Measurements from ENCODE around the gene USP7.

The USP7 gene

GRCh38 chr16:8963821-8964441 is at the start of gene USP7:
TSS of gene USP7 (minus strand) at chr16:8963906. CDS start at chr16:8963285, 621 bp downstream.
- Histone ChIP-seq H3K27me3 (ENCODE audit: control insufficient read depth, insufficient read depth, low read length) (no peaks in the 10 kb centered on the region), H3K4me1 (ENCODE audit: control insufficient read depth, insufficient read depth, low read length) (peaks cover 47% of the 10 kb centered on the region), H3K9me3 (ENCODE audit: control insufficient read depth, insufficient read depth, low read depth, low read length) (no peaks in the 10 kb centered on the region), H3K9ac (ENCODE audit: low read length) (peak within 1 kb of the TSS; percentile 88), H3K36me3 (ENCODE audit: control insufficient read depth, insufficient read depth, low read length) (no peaks in the 10 kb centered on the region), H3K27ac (ENCODE audit: low read depth, low read length) (peak within 1 kb of the TSS; percentile 81; the same call in 1 of the 2 replicates), H3K4me3 (ENCODE audit: low read depth, low read length) (peak within 1 kb of the TSS; percentile 78)

- H3K4me3 ChIP-seq (ENCODE audit: low read depth, low read length), result peak overlapping the region; percentile 27; the same call in 1 of the 2 replicates
- H3K27ac ChIP-seq (ENCODE audit: low read depth, low read length), result no peak overlapping the region
- H3K36me3 ChIP-seq (ENCODE audit: control insufficient read depth, insufficient read depth, low read length), result no peaks in the 10 kb centered on the region
These were observed 49.8 kb upstream of the USP7 start for GRCh38 chr16:9013508-9013864.

GRCh38 chr16:9012848-9013507 is 49.3 kb upstream of the USP7 start:
- Histone ChIP-seq H3K9me3 (ENCODE audit: control insufficient read depth, insufficient read depth, low read depth, low read length) (peaks cover 8% of the 10 kb centered on the region), H3K36me3 (ENCODE audit: control insufficient read depth, insufficient read depth, low read length) (no peaks in the 10 kb centered on the region), H3K4me3 (ENCODE audit: low read depth, low read length) (peak overlapping the region; percentile 27), H3K4me1 (ENCODE audit: control insufficient read depth, insufficient read depth, low read length) (peaks cover 8% of the 10 kb centered on the region; the same call in 1 of the 2 replicates), H3K27me3 (ENCODE audit: control insufficient read depth, insufficient read depth, low read length) (no peaks in the 10 kb centered on the region), H3K9ac (ENCODE audit: low read length) (no peak overlapping the region), H3K27ac (ENCODE audit: low read depth, low read length) (no peak overlapping the region)

More at GRCh38 chr16:9013508-9013864, 49.8 kb upstream of the USP7 start:
- H3K9ac ChIP-seq (ENCODE audit: low read length), result no peak overlapping the region
- no peaks in the 10 kb centered on the region for H3K27me3 ChIP-seq (ENCODE audit: control insufficient read depth, insufficient read depth, low read length)
- peaks cover 5% of the 10 kb centered on the region; the same call in 1 of the 2 replicates for H3K4me1 ChIP-seq (ENCODE audit: control insufficient read depth, insufficient read depth, low read length)
- peaks cover 8% of the 10 kb centered on the region for H3K9me3 ChIP-seq (ENCODE audit: control insufficient read depth, insufficient read depth, low read depth, low read length)

- H3K27me3 ChIP-seq (ENCODE audit: control insufficient read depth, insufficient read depth, low read length), result no peaks in the 10 kb centered on the region
- no peak overlapping the region for H3K27ac ChIP-seq (ENCODE audit: low read depth, low read length)
- no peaks in the 10 kb centered on the region for H3K36me3 ChIP-seq (ENCODE audit: control insufficient read depth, insufficient read depth, low read length)
- H3K9ac ChIP-seq (ENCODE audit: low read length), result no peak overlapping the region
- peaks cover 8% of the 10 kb centered on the region for H3K9me3 ChIP-seq (ENCODE audit: control insufficient read depth, insufficient read depth, low read depth, low read length)
- no peak overlapping the region for H3K4me3 ChIP-seq (ENCODE audit: low read depth, low read length)
- H3K4me1 ChIP-seq (ENCODE audit: control insufficient read depth, insufficient read depth, low read length), result peaks cover 8% of the 10 kb centered on the region; the same call in 1 of the 2 replicates
These were observed 48.6 kb upstream of the USP7 start for GRCh38 chr16:9012330-9012729.

GRCh38 chr16:9008601-9009260 is 45.0 kb upstream of the USP7 start:
- 0 out of 2 replicates have a peak overlapping the region, but pooled peaks have one; percentile 13 for H3K4me3 ChIP-seq (ENCODE audit: low read depth, low read length)
- peaks cover 8% of the 10 kb centered on the region; the same call in 1 of the 2 replicates for H3K4me1 ChIP-seq (ENCODE audit: control insufficient read depth, insufficient read depth, low read length)
- H3K27ac ChIP-seq (ENCODE audit: low read depth, low read length), result no peak overlapping the region
- no peak overlapping the region for H3K9ac ChIP-seq (ENCODE audit: low read length)
- H3K36me3 ChIP-seq (ENCODE audit: control insufficient read depth, insufficient read depth, low read length), result no peaks in the 10 kb centered on the region
- H3K9me3 ChIP-seq (ENCODE audit: control insufficient read depth, insufficient read depth, low read depth, low read length), result no peaks in the 10 kb centered on the region
- no peaks in the 10 kb centered on the region for H3K27me3 ChIP-seq (ENCODE audit: control insufficient read depth, insufficient read depth, low read length)

- Histone ChIP-seq H3K36me3 (ENCODE audit: control insufficient read depth, insufficient read depth, low read length) (no peaks in the 10 kb centered on the region), H3K4me3 (ENCODE audit: low read depth, low read length) (no peak overlapping the region), H3K4me1 (ENCODE audit: control insufficient read depth, insufficient read depth, low read length) (peaks cover 5% of the 10 kb centered on the region; the same call in 1 of the 2 replicates), H3K9ac (ENCODE audit: low read length) (no peak overlapping the region), H3K27me3 (ENCODE audit: control insufficient read depth, insufficient read depth, low read length) (no peaks in the 10 kb centered on the region), H3K9me3 (ENCODE audit: control insufficient read depth, insufficient read depth, low read depth, low read length) (no peaks in the 10 kb centered on the region), H3K27ac (ENCODE audit: low read depth, low read length) (no peak overlapping the region)
These were observed 43.6 kb upstream of the USP7 start for GRCh38 chr16:9007177-9007794.

- Histone ChIP-seq H3K4me1 (ENCODE audit: control insufficient read depth, insufficient read depth, low read length) (peaks cover 5% of the 10 kb centered on the region; the same call in 1 of the 2 replicates), H3K36me3 (ENCODE audit: control insufficient read depth, insufficient read depth, low read length) (no peaks in the 10 kb centered on the region), H3K4me3 (ENCODE audit: low read depth, low read length) (no peak overlapping the region), H3K27me3 (ENCODE audit: control insufficient read depth, insufficient read depth, low read length) (no peaks in the 10 kb centered on the region), H3K9ac (ENCODE audit: low read length) (no peak overlapping the region), H3K9me3 (ENCODE audit: control insufficient read depth, insufficient read depth, low read depth, low read length) (no peaks in the 10 kb centered on the region), H3K27ac (ENCODE audit: low read depth, low read length) (no peak overlapping the region)
These were observed 40.5 kb upstream of the USP7 start for GRCh38 chr16:9004183-9004582.

- Histone ChIP-seq H3K9ac (ENCODE audit: low read length) (no peak overlapping the region), H3K36me3 (ENCODE audit: control insufficient read depth, insufficient read depth, low read length) (no peaks in the 10 kb centered on the region), H3K27ac (ENCODE audit: low read depth, low read length) (no peak overlapping the region), H3K9me3 (ENCODE audit: control insufficient read depth, insufficient read depth, low read depth, low read length) (no peaks in the 10 kb centered on the region), H3K4me3 (ENCODE audit: low read depth, low read length) (no peak overlapping the region), H3K27me3 (ENCODE audit: control insufficient read depth, insufficient read depth, low read length) (no peaks in the 10 kb centered on the region), H3K4me1 (ENCODE audit: control insufficient read depth, insufficient read depth, low read length) (peaks cover 5% of the 10 kb centered on the region; the same call in 1 of the 2 replicates)
These were observed 40.1 kb upstream of the USP7 start for GRCh38 chr16:9003763-9004162.

- 0 out of 2 replicates have a peak, but pooled peaks cover 1% of the 10 kb centered on the region for H3K4me1 ChIP-seq (ENCODE audit: control insufficient read depth, insufficient read depth, low read length)
- H3K36me3 ChIP-seq (ENCODE audit: control insufficient read depth, insufficient read depth, low read length), result no peaks in the 10 kb centered on the region
- H3K27me3 ChIP-seq (ENCODE audit: control insufficient read depth, insufficient read depth, low read length), result no peaks in the 10 kb centered on the region
- H3K27ac ChIP-seq (ENCODE audit: low read depth, low read length), result no peak overlapping the region
- H3K9ac ChIP-seq (ENCODE audit: low read length), result no peak overlapping the region
- no peaks in the 10 kb centered on the region for H3K9me3 ChIP-seq (ENCODE audit: control insufficient read depth, insufficient read depth, low read depth, low read length)
- H3K4me3 ChIP-seq (ENCODE audit: low read depth, low read length), result no peak overlapping the region
These were observed 39.6 kb upstream of the USP7 start for GRCh38 chr16:9003322-9003721.

- Histone ChIP-seq H3K9ac (ENCODE audit: low read length) (no peak overlapping the region), H3K4me3 (ENCODE audit: low read depth, low read length) (no peak overlapping the region), H3K27ac (ENCODE audit: low read depth, low read length) (no peak overlapping the region), H3K4me1 (ENCODE audit: control insufficient read depth, insufficient read depth, low read length) (no peaks in the 10 kb centered on the region), H3K9me3 (ENCODE audit: control insufficient read depth, insufficient read depth, low read depth, low read length) (no peaks in the 10 kb centered on the region), H3K36me3 (ENCODE audit: control insufficient read depth, insufficient read depth, low read length) (no peaks in the 10 kb centered on the region), H3K27me3 (ENCODE audit: control insufficient read depth, insufficient read depth, low read length) (no peaks in the 10 kb centered on the region)
These were observed 38.3 kb upstream of the USP7 start for GRCh38 chr16:9002042-9002441.

Data from HUES6 (cell line).